H1 (cell line): Measurements from ENCODE around the gene MMP11. TPM values are rescaled to one million over a fixed set of nuclear protein-coding genes. Genes with fewer than 3 reads are reported as not detected.

Source experiments
- EP300 ChIP-seq, 2 experiments: IDR thresholded peaks; 1 replicate in 1 of 2; 2 replicates in 1 of 2; pipeline ENCODE4 v1.6.1; 2011 to 2012; ENCODE audit warnings: low read depth in 2 of 2, low read length in 2 of 2, mild to moderate bottlenecking in 2 of 2, borderline replicate concordance in 1 of 2, inconsistent platforms in 1 of 2, moderate library complexity in 1 of 2
- MAX ChIP-seq: IDR thresholded peaks from 2 replicates; pipeline ENCODE4 v1.6.1; 2012; ENCODE audit warnings: inconsistent platforms
- polyA plus RNA-seq, 7 experiments: library from polyadenylated mRNA; depleted of rRNA in 3 of 7; stranded (reverse) in 5 of 7; unstranded in 2 of 7; fragments of >200 nt in 5 of 7; fragments of 200-250 nt in 2 of 7; gene quantifications; 1 replicate in 5 of 7; 2 replicates in 1 of 7; 4 replicates in 1 of 7; pipeline versions ENCODE4 v1.2.1 to v1.2.3, GENCODE V29; 2011 to 2013; ENCODE audit warnings: missing spikeins in 2 of 7, mixed read lengths in 2 of 7
- total RNA-seq: library from RNA; stranded (reverse); fragmentation: NEBNext Ultra II Directional; extraction: Animal tissue kit (Norgen Biotek cat#: 25700); gene quantifications from 2 replicates; pipeline ENCODE4 v1.2.1, GENCODE V29; 2021

The MMP11 gene
- total and polyA plus RNA-seq, 2 of the 8 experiments (the other 6 are each of a cell fraction or from before 2014, with no cell fraction given) = 10.2 to 18.3 TPM

DNA sequence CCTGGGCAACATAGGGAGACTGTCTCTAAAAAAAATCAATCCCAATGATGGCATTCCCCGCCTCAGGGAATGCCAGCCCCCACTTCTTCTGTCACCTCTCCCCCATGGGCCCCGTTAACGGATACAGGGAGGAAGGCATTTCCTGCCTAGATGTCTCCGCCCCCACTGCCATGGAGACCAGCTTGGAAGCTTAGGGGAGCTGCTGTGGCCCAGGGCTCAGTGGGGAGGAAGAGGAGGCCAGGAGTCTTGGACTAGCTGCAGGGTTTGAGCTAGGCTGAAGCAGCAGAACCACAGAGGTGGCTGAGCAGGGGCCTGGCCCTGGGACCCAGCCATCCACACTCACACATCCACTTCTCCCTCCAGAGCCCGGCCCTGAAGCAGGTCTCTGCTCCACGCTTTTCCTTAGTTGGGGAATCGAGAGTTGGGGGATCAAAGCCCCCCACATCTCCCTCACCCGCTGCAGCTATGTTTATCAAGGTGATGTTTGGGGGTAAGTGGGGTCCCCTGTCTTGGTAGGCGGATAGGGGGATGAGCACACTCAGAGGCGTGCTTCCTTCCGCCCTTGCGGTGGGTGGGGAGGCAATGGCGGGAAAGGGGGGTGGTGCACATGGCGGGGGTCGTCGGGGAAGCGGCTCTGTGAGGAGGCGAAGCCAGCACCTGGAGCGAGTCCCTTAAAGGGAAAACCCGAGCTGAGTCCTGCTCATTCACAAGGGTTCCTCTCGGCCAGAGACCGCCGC lies 9.6 kb upstream of the MMP11 start, which contains the start of gene C22orf15 (continued):
- TF ChIP-seq EP300 (IDR thresholded peaks at IDR 0.05; ENCODE audit: borderline replicate concordance in 1 of 2, low read depth in 2 of 2, low read length in 2 of 2) (no peak), MAX (peak; percentile 87)
